ENCODE measurements around the gene FAM76B.
"Not testable (repeated sequence)": the region's sequence is repeated elsewhere in the genome, so short reads cannot be mapped to it uniquely, and the experiment has no call there.

Gene FAM76B

GRCh38 chr11:95789506-95790122 is at the start of gene FAM76B:
Gene FAM76B (minus strand): TSS chr11:95789782. CDS start chr11:95789478, 304 bp downstream.
- peak; percentile 98 for DNase-seq

GRCh38 chr11:95835768-95836488 is 46.3 kb upstream of the FAM76B start:
- peak; percentile 61 for DNase-seq

- DNase-seq, result no peak
Measured at GRCh38 chr11:95835351-95835750, 45.8 kb upstream of the FAM76B start.

- DNase-seq, result no peak
Measured at GRCh38 chr11:95833378-95833777, 43.8 kb upstream of the FAM76B start.

GRCh38 chr11:95832763-95833162 is 43.2 kb upstream of the FAM76B start:
- no peak for DNase-seq

GRCh38 chr11:95831198-95831883 is 41.8 kb upstream of the FAM76B start:
- DNase-seq, result no peak

GRCh38 chr11:95829580-95830259 is 40.1 kb upstream of the FAM76B start:
- no peak for DNase-seq

- DNase-seq, result no peak
Measured at GRCh38 chr11:95827696-95828095, 38.1 kb upstream of the FAM76B start.

- DNase-seq, result no peak
Measured at GRCh38 chr11:95821640-95822039, 32.1 kb upstream of the FAM76B start.

- DNase-seq, result no peak
Measured at GRCh38 chr11:95816037-95816436, 26.5 kb upstream of the FAM76B start.

GRCh38 chr11:95811052-95811451 is 21.5 kb upstream of the FAM76B start:
- DNase-seq, result not testable (repeated sequence)

GRCh38 chr11:95806464-95806863 is 16.9 kb upstream of the FAM76B start:
- not testable (repeated sequence) for DNase-seq

- no peak for DNase-seq
Measured at GRCh38 chr11:95805869-95806268, 16.3 kb upstream of the FAM76B start.

GRCh38 chr11:95803973-95804372 is 14.4 kb upstream of the FAM76B start:
- DNase-seq, result no peak

- DNase-seq, result no peak
Measured at GRCh38 chr11:95802806-95803205, 13.2 kb upstream of the FAM76B start.

GRCh38 chr11:95800438-95800837 is 10.9 kb upstream of the FAM76B start:
- no peak for DNase-seq

GRCh38 chr11:95799546-95799945 is 10.0 kb upstream of the FAM76B start:
- DNase-seq, result no peak

- no peak for DNase-seq
Measured at GRCh38 chr11:95796501-95796900, 6.9 kb upstream of the FAM76B start.

- no peak for DNase-seq
Measured at GRCh38 chr11:95795627-95796295, 6.2 kb upstream of the FAM76B start.

- DNase-seq, result no peak
Measured at GRCh38 chr11:95794086-95794485, 4.5 kb upstream of the FAM76B start.

GRCh38 chr11:95793116-95793515 is 3.5 kb upstream of the FAM76B start:
- no peak for DNase-seq

GRCh38 chr11:95792700-95793099 is 3.1 kb upstream of the FAM76B start:
- no peak for DNase-seq

GRCh38 chr11:95792200-95792599 is 2.6 kb upstream of the FAM76B start:
- DNase-seq, result no peak
